PC-3 (cell line): Measurements from ENCODE around the gene ATG4A. TPM values are rescaled to one million over a fixed set of nuclear protein-coding genes. Genes with fewer than 3 reads are reported as not detected.

Source experiments
- ATAC-seq: fragments of 200-7000 bp; cut with Tn5 transposase; 2 replicates; pipeline ENCODE4 v1.9.1; 2020; ENCODE audit warnings: mild to moderate bottlenecking, moderate library complexity
- BruUV-seq: library from RNA; stranded (reverse); fragments of 400-500 nt; replicated peaks from 2 replicates; lab custom pipeline; 2021; lab: Mats Ljungman, UMichigan
- CTCF ChIA-PET: fragments of 300-600 bp; sonication (Branson Sonifier 250); formaldehyde crosslinking; loops from one replicate; lab custom pipeline; 2022; ENCODE audit warnings: antibody characterized with exemption; lab: Charles Lee
- POLR2A ChIA-PET: fragments of 300-600 bp; sonication (Branson Sonifier 250); formaldehyde crosslinking; loops from one replicate; lab custom pipeline; 2022; ENCODE audit warnings: antibody characterized with exemption; ENCODE audit not compliant: unreplicated experiment; lab: Charles Lee
- DNase-seq: peaks from one replicate; pipeline ENCODE4 v3.0.0-alpha.2; 2015
- H2AFZ ChIP-seq: fragments of 300-600 bp; sonication (generic); 2 replicates; pipeline ENCODE4 v1.6.0; 2016; ENCODE audit warnings: antibody characterized with exemption, low read length
- H3F3A ChIP-seq: fragments of 300-600 bp; sonication (generic); one replicate; pipeline ENCODE4 v1.6.0; 2017; ENCODE audit warnings: antibody characterized with exemption, low read length, control low read depth, mild to moderate bottlenecking; ENCODE audit not compliant: unreplicated experiment
- H3K27ac ChIP-seq: fragments of 300-600 bp; sonication (generic); 2 replicates; pipeline ENCODE4 v1.5.1; 2016; ENCODE audit warnings: mild to moderate bottlenecking, low read length
- H3K27me3 ChIP-seq: fragments of 300-600 bp; sonication (generic); 2 replicates; pipeline ENCODE4 v1.6.1; 2016; ENCODE audit warnings: low read length, mixed read lengths
- H3K36me3 ChIP-seq: fragments of 300-600 bp; sonication (generic); 2 replicates; pipeline ENCODE4 v1.6.1; 2016; ENCODE audit warnings: low read depth, mixed run types, low read length, mixed read lengths
- H3K4me1 ChIP-seq: fragments of 300-600 bp; sonication (generic); 2 replicates; pipeline ENCODE4 v1.5.1; 2016; ENCODE audit warnings: low read length; ENCODE audit not compliant: insufficient read depth
- H3K4me2 ChIP-seq: fragments of 300-600 bp; sonication (generic); 2 replicates; pipeline ENCODE4 v1.6.0; 2016; ENCODE audit warnings: low read length
- H3K4me3 ChIP-seq: fragments of 300-600 bp; sonication (generic); 2 replicates; pipeline ENCODE4 v1.5.1; 2016; ENCODE audit warnings: mild to moderate bottlenecking, low read length, mixed read lengths
- H3K79me2 ChIP-seq: fragments of 300-600 bp; sonication (generic); 2 replicates; pipeline ENCODE4 v1.6.1; 2017; ENCODE audit warnings: low read length, mixed read lengths
- H3K9ac ChIP-seq: fragments of 300-600 bp; sonication (generic); 2 replicates; pipeline ENCODE4 v1.6.0; 2016; ENCODE audit warnings: mild to moderate bottlenecking, low read length
- H3K9me2 ChIP-seq: fragments of 300-600 bp; sonication (generic); replicated peaks from 2 replicates; pipeline ENCODE4 v1.6.1; 2016; ENCODE audit warnings: mixed run types, low read length, mixed read lengths
- H3K9me3 ChIP-seq: fragments of 300-600 bp; sonication (generic); 2 replicates; pipeline ENCODE4 v1.6.1; 2016; ENCODE audit warnings: low read length, mixed read lengths
- H4K20me1 ChIP-seq: fragments of 300-600 bp; sonication (generic); 2 replicates; pipeline ENCODE4 v1.6.1; 2016; ENCODE audit warnings: low read length, mixed read lengths
- CTCF ChIP-seq: fragments of 300-600 bp; sonication (generic); conservative IDR thresholded peaks from 2 replicates; pipeline ENCODE4 v1.5.1; 2017; ENCODE audit warnings: antibody characterized with exemption, low read depth, mild to moderate bottlenecking, low read length
- EZH2 ChIP-seq: fragments of 300-600 bp; sonication (generic); IDR thresholded peaks from one replicate; pipeline ENCODE4 v1.6.1; 2017; ENCODE audit warnings: antibody characterized with exemption, mild to moderate bottlenecking, low read length; ENCODE audit not compliant: unreplicated experiment
- EZH2phosphoT487 ChIP-seq: fragments of 300-600 bp; sonication (generic); IDR thresholded peaks from 2 replicates; pipeline ENCODE4 v1.6.1; 2018; ENCODE audit warnings: mild to moderate bottlenecking, antibody characterized with exemption, low read length, borderline replicate concordance
- intact Hi-C: fragments of 100-400 bp; cut with micrococcal nuclease; formaldehyde crosslinking; loops from 2 replicates; pipeline ENCODE4 v1.9.0; 2023
- total RNA-seq: library from RNA; depleted of rRNA; stranded (reverse); fragments of >200 nt; gene quantifications from 2 replicates; pipeline ENCODE4 v1.2.3, GENCODE V29; 2014

ATG4A gene
- total RNA-seq, 1 experiment from 2014 or later, result 15.0 TPM

GRCh38 chrX:108165383-108166111 lies 74.0 kb downstream of the ATG4A start:
- H3K9ac ChIP-seq, result no peak overlapping the region
- peak overlapping the region; percentile 68 for H2AFZ ChIP-seq
- ChIA-PET POLR2A (no interaction called here), CTCF (interaction anchor here (0.6 to 1.0 kb wide), 4 partner anchors 11 to 1219 kb away, joined by 3 to 7 read pairs (median 4); no protein-coding TSS in a partner anchor)
- no peak for TF ChIP-seq EZH2
- peak; percentile 63 for TF ChIP-seq CTCF
- no peak overlapping the region for H3K4me2 ChIP-seq
- H4K20me1 ChIP-seq, result no peaks in the 10 kb centered on the region
- no peaks in the 10 kb centered on the region for H3K79me2 ChIP-seq
- peak; percentile 50 for ATAC-seq
- no peaks in the 10 kb centered on the region for H3K9me3 ChIP-seq
- H3K9me2 ChIP-seq, result no peaks in the 10 kb centered on the region
- H3K27ac ChIP-seq, result no peak overlapping the region
- no TSS peak for BruUV-seq
- peaks cover 31% of the 10 kb centered on the region for H3K4me1 ChIP-seq
- DNase-seq, result peak; percentile 55
- H3K4me3 ChIP-seq, result no peak overlapping the region
- H3F3A ChIP-seq, result no peaks in the 10 kb centered on the region
- no peaks in the 10 kb centered on the region for H3K27me3 ChIP-seq
- H3K36me3 ChIP-seq, result no peaks in the 10 kb centered on the region
- intact Hi-C loops, result loop anchor here (1.0 kb wide), 1 partner anchor 34 kb away; no protein-coding TSS in a partner anchor

- no peaks in the 10 kb centered on the region for H3K36me3 ChIP-seq
- H2AFZ ChIP-seq, result no peak overlapping the region
- H3K9me3 ChIP-seq, result no peaks in the 10 kb centered on the region
- DNase-seq (peak; percentile 73), ATAC-seq (peak; percentile 59)
- ChIA-PET CTCF (no interaction called here), POLR2A (no interaction called here)
- no TSS peak for BruUV-seq
- intact Hi-C loops, result no loop called here
- H4K20me1 ChIP-seq, result no peaks in the 10 kb centered on the region
- H3K27me3 ChIP-seq, result no peaks in the 10 kb centered on the region
- no peaks in the 10 kb centered on the region for H3K9me2 ChIP-seq
- H3F3A ChIP-seq, result no peaks in the 10 kb centered on the region
- no peak overlapping the region for H3K4me3 ChIP-seq
- H3K79me2 ChIP-seq, result no peaks in the 10 kb centered on the region
- H3K4me2 ChIP-seq, result peak overlapping the region; percentile 39; the same call in 1 of the 2 replicates
- no peak for TF ChIP-seq CTCF
- TF ChIP-seq EZH2, result no peak
- TF ChIP-seq EZH2phosphoT487, result no peak
- H3K4me1 ChIP-seq, result peaks cover 31% of the 10 kb centered on the region
- H3K9ac ChIP-seq, result no peak overlapping the region
- peak overlapping the region; percentile 32; the same call in 1 of the 2 replicates for H3K27ac ChIP-seq
These were observed 75.8 kb downstream of the ATG4A start for GRCh38 chrX:108167211-108167872.
